HL-60/S4 (cell line): ENCODE results near the gene CYP4B1.
"Not testable (repeated sequence)": the region's sequence is repeated elsewhere in the genome, so short reads cannot be mapped to it uniquely, and the experiment has no call there.

Source experiments
- in situ Hi-C: fragments of 300-500 bp; cut with MboI; formaldehyde crosslinking; loops from 2 replicates; pipeline ENCODE4 v1.14.3; 2022; ENCODE audit warnings: low sequenced_read_pairs

CYP4B1 gene

GRCh38 chr1:46798810-46799209 is at the start of gene CYP4B1:
Gene CYP4B1, plus strand, starts transcription at chr1:46799046. Its CDS starts 36 bp downstream, at chr1:46799082.
- in situ Hi-C loops, result no loop called here

- in situ Hi-C loops, result no loop called here
Measured at GRCh38 chr1:46749404-46749803, 49.4 kb upstream of the CYP4B1 start.

- in situ Hi-C loops, result no loop called here
Measured at GRCh38 chr1:46749921-46750404, 48.9 kb upstream of the CYP4B1 start.

- in situ Hi-C loops, result no loop called here
Measured at GRCh38 chr1:46753985-46754384, 44.9 kb upstream of the CYP4B1 start.

GRCh38 chr1:46754707-46755106 is 44.1 kb upstream of the CYP4B1 start:
- in situ Hi-C loops, result not testable (repeated sequence)

- in situ Hi-C loops, result no loop called here
Measured at GRCh38 chr1:46755121-46755520, 43.7 kb upstream of the CYP4B1 start.

- in situ Hi-C loops, result no loop called here
Measured at GRCh38 chr1:46757247-46757955, 41.4 kb upstream of the CYP4B1 start.

- in situ Hi-C loops, result no loop called here
Measured at GRCh38 chr1:46757956-46758528, 40.8 kb upstream of the CYP4B1 start.

- in situ Hi-C loops, result no loop called here
Measured at GRCh38 chr1:46760558-46761166, 38.2 kb upstream of the CYP4B1 start.

GRCh38 chr1:46761740-46762139 is 37.1 kb upstream of the CYP4B1 start:
- in situ Hi-C loops, result no loop called here

- in situ Hi-C loops, result no loop called here
Measured at GRCh38 chr1:46764402-46764801, 34.4 kb upstream of the CYP4B1 start.

GRCh38 chr1:46767649-46768282 is 31.1 kb upstream of the CYP4B1 start:
- in situ Hi-C loops, result no loop called here

- in situ Hi-C loops, result no loop called here
Measured at GRCh38 chr1:46768445-46768844, 30.4 kb upstream of the CYP4B1 start.

- in situ Hi-C loops, result no loop called here
Measured at GRCh38 chr1:46769028-46769740, 29.7 kb upstream of the CYP4B1 start.

- in situ Hi-C loops, result no loop called here
Measured at GRCh38 chr1:46770541-46770940, 28.3 kb upstream of the CYP4B1 start.

GRCh38 chr1:46772571-46772970 is 26.3 kb upstream of the CYP4B1 start:
- in situ Hi-C loops, result no loop called here

GRCh38 chr1:46774297-46774696 is 24.5 kb upstream of the CYP4B1 start:
- in situ Hi-C loops, result no loop called here

GRCh38 chr1:46778456-46778855 is 20.4 kb upstream of the CYP4B1 start:
- in situ Hi-C loops, result not testable (repeated sequence)

- in situ Hi-C loops, result no loop called here
Measured at GRCh38 chr1:46784666-46785065, 14.2 kb upstream of the CYP4B1 start.

- in situ Hi-C loops, result not testable (repeated sequence)
Measured at GRCh38 chr1:46788634-46789033, 10.2 kb upstream of the CYP4B1 start.
